NCI-H2107 treated with DMSO at 0.1 percent for 48 hours (cell line): ENCODE data around the gene EIF4G1.

Experiments used
- DNase-seq: peaks from one replicate; lab custom pipeline; 2025; ENCODE audit not compliant: unreplicated experiment; lab: John Stamatoyannopoulos, UW

The EIF4G1 gene

DNA sequence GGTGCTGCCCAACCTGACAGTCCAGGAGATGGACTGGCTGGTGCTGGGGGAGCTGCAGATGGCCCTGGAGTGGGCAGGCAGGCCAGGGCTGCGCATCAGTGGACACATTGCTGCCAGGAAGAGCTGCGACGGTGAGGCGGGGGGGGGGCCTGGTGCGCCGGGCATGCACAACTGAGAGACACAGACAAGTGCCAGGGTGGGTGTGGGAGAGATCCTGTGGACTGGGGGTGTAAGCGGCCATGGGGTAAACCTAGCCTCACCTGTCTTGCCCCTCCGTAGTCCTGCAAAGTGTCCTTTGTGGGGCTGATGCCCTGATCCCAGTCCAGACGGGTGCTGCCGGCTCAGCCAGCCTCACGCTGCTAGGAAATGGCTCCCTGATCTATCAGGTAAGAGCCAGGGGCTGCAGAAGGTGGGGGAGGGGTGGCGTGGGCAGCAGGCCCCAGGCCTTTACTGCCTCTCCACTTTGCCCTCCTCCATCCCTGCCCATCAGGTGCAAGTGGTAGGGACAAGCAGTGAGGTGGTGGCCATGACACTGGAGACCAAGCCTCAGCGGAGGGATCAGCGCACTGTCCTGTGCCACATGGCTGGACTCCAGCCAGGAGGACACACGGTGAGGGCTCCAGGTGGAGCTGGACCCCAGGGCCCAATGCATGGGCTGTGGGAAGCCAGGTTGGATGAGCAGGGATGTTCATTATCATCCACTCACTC lies 68.8 kb downstream of the EIF4G1 start:
- no peak for DNase-seq

DNA sequence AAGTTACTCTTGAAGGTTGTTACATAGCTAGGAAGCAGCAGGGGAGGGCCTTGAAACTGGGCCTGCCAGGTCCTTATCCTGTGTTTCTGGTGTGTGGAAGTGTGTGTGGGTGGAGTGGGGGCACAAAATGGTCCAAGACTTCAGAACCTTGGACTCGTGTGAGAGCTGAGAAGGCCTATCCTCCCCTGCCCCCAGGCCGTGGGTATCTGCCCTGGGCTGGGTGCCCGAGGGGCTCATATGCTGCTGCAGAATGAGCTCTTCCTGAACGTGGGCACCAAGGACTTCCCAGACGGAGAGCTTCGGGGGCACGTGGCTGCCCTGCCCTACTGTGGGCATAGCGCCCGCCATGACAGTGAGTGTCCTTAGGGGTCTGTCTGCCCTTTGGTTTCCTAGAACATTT lies 69.9 kb downstream of the EIF4G1 start:
- DNase-seq = no peak
